ENCODE measurements around the gene UBQLN4. TPM values are rescaled to one million over a fixed set of nuclear protein-coding genes. Genes with fewer than 3 reads are reported as not detected.

Gene UBQLN4
- total and polyA plus RNA-seq, 12 donors = 15.7 to 32.2 (median 25.4) TPM

DNA sequence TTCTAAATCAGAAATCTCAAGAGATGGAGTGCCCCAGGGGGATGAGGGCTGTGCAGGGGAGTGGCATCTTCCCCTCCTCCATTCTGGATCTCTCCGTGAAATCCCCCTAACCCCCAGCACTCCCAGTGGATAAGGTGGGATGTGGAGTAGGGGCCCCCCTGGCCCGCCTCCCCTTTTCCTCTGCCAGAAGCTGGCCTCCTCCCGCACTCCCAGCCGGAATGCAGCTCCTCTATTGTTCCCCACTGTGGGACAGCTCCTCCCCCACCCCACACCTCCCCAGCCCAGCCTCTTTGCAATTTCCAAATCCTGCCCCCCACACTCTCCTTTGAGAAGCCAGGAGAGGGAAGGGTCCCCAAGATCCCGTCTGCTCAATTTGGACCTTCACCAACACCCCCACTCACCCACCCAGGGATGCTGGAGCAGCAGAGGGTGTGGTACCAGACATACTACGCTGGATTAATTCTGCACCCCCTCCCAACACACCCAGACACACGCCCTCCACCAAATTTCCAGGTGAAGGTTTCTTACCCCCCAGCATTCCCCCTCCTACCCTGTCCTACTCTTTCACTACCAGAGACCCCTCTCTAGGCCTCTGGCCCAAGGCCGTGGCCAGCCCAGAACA is 26.8 kb upstream of the UBQLN4 start:
- Histone ChIP-seq H3K4me1 (peaks cover 12 to 44% (median 23%) of the 10 kb centered on the region in 9 donors), H3K36me3 (no peaks in the 10 kb centered on the region), H3K4me3 (no peak overlapping the region), H3K27ac (no peak overlapping the region), H3K27me3 (peaks cover 0 to 27% (median 0%) of the 10 kb centered on the region in 7 donors), H3K9me3 (no peaks in the 10 kb centered on the region)
- WGBS, 2 donors = 64% methylated on average over 8 of the region's 8 CpGs
- TF ChIP-seq, protein P1, sequence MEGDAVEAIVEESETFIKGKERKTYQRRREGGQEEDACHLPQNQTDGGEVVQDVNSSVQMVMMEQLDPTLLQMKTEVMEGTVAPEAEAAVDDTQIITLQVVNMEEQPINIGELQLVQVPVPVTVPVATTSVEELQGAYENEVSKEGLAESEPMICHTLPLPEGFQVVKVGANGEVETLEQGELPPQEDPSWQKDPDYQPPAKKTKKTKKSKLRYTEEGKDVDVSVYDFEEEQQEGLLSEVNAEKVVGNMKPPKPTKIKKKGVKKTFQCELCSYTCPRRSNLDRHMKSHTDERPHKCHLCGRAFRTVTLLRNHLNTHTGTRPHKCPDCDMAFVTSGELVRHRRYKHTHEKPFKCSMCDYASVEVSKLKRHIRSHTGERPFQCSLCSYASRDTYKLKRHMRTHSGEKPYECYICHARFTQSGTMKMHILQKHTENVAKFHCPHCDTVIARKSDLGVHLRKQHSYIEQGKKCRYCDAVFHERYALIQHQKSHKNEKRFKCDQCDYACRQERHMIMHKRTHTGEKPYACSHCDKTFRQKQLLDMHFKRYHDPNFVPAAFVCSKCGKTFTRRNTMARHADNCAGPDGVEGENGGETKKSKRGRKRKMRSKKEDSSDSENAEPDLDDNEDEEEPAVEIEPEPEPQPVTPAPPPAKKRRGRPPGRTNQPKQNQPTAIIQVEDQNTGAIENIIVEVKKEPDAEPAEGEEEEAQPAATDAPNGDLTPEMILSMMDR (IDR thresholded peaks at IDR 0.05) = no peak
- DNase-seq (no peak), ATAC-seq (no peak)
- intact Hi-C loops (cut with DNase I) = no loop called here

DNA sequence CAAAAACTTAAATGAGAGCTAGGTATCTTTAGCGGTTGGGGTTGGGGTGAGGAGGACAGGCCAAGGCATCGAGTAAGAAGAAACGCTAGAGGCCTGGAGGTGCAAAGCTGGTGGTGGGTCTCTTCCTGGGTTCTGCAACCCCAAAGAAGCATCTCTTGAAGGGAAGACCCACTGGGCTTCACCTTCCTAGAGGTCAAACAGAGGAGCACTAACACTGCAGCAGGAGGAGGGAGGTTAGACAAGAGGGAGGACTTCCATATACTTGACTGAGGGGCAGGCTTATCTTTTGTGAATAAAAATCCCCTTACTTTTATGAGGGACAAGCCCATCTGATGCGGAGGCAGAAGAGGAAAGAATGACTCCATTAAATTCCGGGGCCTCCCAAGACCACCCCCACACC is 26.2 kb upstream of the UBQLN4 start:
- Histone ChIP-seq H3K4me3 (no peak overlapping the region), H3K27ac (no peak overlapping the region), H3K36me3 (no peaks in the 10 kb centered on the region), H3K9me3 (no peaks in the 10 kb centered on the region), H3K4me1 (peaks cover 12 to 47% (median 23%) of the 10 kb centered on the region in 9 donors), H3K27me3 (peaks cover 0 to 21% (median 0%) of the 10 kb centered on the region in 7 donors)
- ATAC-seq (no peak), DNase-seq (no peak)
- TF ChIP-seq, protein P1 (IDR thresholded peaks at IDR 0.05) = no peak
- intact Hi-C loops (cut with DNase I) = no loop called here
- WGBS, 2 donors = 78 to 79% methylated on average over 5 of the region's 5 CpGs

DNA sequence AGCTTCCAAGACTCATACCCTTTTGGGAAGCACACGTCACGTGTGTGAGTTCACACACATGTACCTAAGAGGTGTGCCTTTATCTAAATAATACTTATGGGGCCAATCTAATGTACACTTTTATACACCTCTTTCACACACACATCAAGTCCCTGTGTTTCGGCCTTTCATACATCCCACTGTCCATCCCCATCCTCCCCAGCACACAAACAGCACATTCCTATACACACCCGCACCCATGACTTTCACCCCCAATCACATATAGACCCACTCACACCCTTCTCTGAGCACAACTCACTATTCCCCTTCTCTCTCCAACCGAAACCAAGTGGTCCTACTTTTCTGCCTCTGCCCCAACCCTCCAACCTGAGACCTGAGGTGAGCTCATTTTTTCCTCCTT is 25.1 kb upstream of the UBQLN4 start:
- WGBS, 2 donors = 93 to 94% methylated on average over 5 of the region's 5 CpGs
- TF ChIP-seq, protein P1 (IDR thresholded peaks at IDR 0.05) = no peak
- intact Hi-C loops (cut with DNase I) = no loop called here
- H3K27me3 ChIP-seq = peaks cover 0 to 20% (median 0%) of the 10 kb centered on the region in 7 donors
- H3K4me1 ChIP-seq = peaks cover 12 to 46% (median 23%) of the 10 kb centered on the region in 9 donors
- H3K27ac ChIP-seq = no peak overlapping the region
- H3K9me3 ChIP-seq = no peaks in the 10 kb centered on the region
- H3K4me3 ChIP-seq = no peak overlapping the region
- no peaks in the 10 kb centered on the region for H3K36me3 ChIP-seq
- DNase-seq (no peak), ATAC-seq (no peak)

- intact Hi-C loops (cut with DNase I) = no loop called here
- no peak for DNase-seq
- Histone ChIP-seq H3K27ac (peak overlapping the region in 8 of 10 donors; percentile 2 to 77 (median 60)), H3K36me3 (no peaks in the 10 kb centered on the region), H3K4me1 (peaks cover 8 to 36% (median 15%) of the 10 kb centered on the region in 9 donors), H3K27me3 (peaks cover 0 to 10% (median 0%) of the 10 kb centered on the region in 7 donors), H3K4me3 (peak overlapping the region in 5 of 10 donors; percentile 41 to 65 (median 58)), H3K9me3 (no peaks in the 10 kb centered on the region)
- TF ChIP-seq, protein P1 (IDR thresholded peaks at IDR 0.05) = no peak
- ATAC-seq = no peak
- WGBS, 2 donors = 91% methylated on average over 19 of the region's 19 CpGs
These were observed 23.8 kb upstream of the UBQLN4 start for GRCh38 chr1:156077430-156077760.
